SK-N-SH (cell line): ENCODE data around the gene AHDC1. TPM values are rescaled to one million over a fixed set of nuclear protein-coding genes. Genes with fewer than 3 reads are reported as not detected.

Source experiments
- CTCF ChIA-PET: fragments of 300-600, 350-600 bp; formaldehyde crosslinking; extraction: SDS; loops from one replicate; lab custom pipeline; 2021; lab: Yijun Ruan, JAX
- POLR2A ChIA-PET: fragments of 350-600 bp; sonication (Branson Sonifier 250); formaldehyde crosslinking; extraction: SDS; loops from one replicate; lab custom pipeline; 2020; ENCODE audit warnings: antibody characterized with exemption, inconsistent platforms; lab: Yijun Ruan, JAX
- DNase-seq: peaks from one replicate; pipeline ENCODE4 v3.0.0; 2012
- H2AFZ ChIP-seq: fragments of 200-600 bp; sonication (generic); 2 replicates; pipeline ENCODE4 v1.8.1; 2016; ENCODE audit warnings: antibody characterized with exemption, mild to moderate bottlenecking, low read depth
- H3F3A ChIP-seq: fragments of 200-600 bp; sonication (generic); replicated peaks from 2 replicates; pipeline ENCODE3; 2016; ENCODE audit warnings: antibody characterized with exemption, mild to moderate bottlenecking; ENCODE audit not compliant: insufficient read depth
- H3K27ac ChIP-seq, 2 experiments: fragments of 200-500 bp in 1 of 2; fragments of 200-600 bp in 1 of 2; sonication (Bioruptor generic) in 1 of 2; sonication (generic), shearing (Covaris generic) in 1 of 2; 2 replicates each; pipeline versions ENCODE4 v1.5.1 to v1.6.1; 2014 to 2016; ENCODE audit warnings: low read depth in 2 of 2, inconsistent platforms in 1 of 2, low read length in 1 of 2, mild to moderate bottlenecking in 1 of 2, mixed read lengths in 1 of 2
- H3K27me3 ChIP-seq: fragments of 200-600 bp; sonication (generic), shearing (Covaris generic); 2 replicates; pipeline ENCODE4 v1.6.1; 2016; ENCODE audit warnings: mixed run types; ENCODE audit not compliant: insufficient read depth
- H3K36me3 ChIP-seq, 2 experiments: fragments of 200-500 bp in 1 of 2; fragments of 200-600 bp in 1 of 2; sonication (Bioruptor generic) in 1 of 2; sonication (generic) in 1 of 2; replicated peaks in 1 of 2; 2 replicates each; pipeline versions ENCODE3 to v1.5.1; 2014 to 2016; ENCODE audit warnings: low read length in 1 of 2, mild to moderate bottlenecking in 1 of 2; ENCODE audit not compliant: insufficient read depth in 2 of 2, control insufficient read depth in 1 of 2
- H3K4me1 ChIP-seq, 2 experiments: fragments of 200-500 bp in 1 of 2; fragments of 200-600 bp in 1 of 2; sonication (Bioruptor generic) in 1 of 2; sonication (generic), shearing (Covaris generic) in 1 of 2; 2 replicates each; pipeline versions ENCODE4 v1.5.1 to v1.6.1; 2014 to 2016; ENCODE audit warnings: low read depth in 1 of 2, low read length in 1 of 2, mixed run types in 1 of 2; ENCODE audit not compliant: insufficient read depth in 2 of 2, control insufficient read depth in 1 of 2
- H3K4me2 ChIP-seq: fragments of 200-600 bp; sonication (generic), shearing (Covaris generic); 2 replicates; pipeline ENCODE4 v1.6.1; 2017; ENCODE audit warnings: mixed run types
- H3K4me3 ChIP-seq, 2 experiments: fragments of 200-500 bp in 1 of 2; fragments of 200-600 bp in 1 of 2; sonication (Bioruptor generic) in 1 of 2; sonication (generic), shearing (Covaris generic) in 1 of 2; 2 replicates each; pipeline versions ENCODE4 v1.5.1 to v1.8.1; 2014 to 2016; ENCODE audit warnings: low read depth in 2 of 2, inconsistent platforms in 1 of 2, low read length in 1 of 2, mild to moderate bottlenecking in 1 of 2, mixed read lengths in 1 of 2, moderate library complexity in 1 of 2
- H3K79me2 ChIP-seq: fragments of 200-600 bp; sonication (generic); 2 replicates; pipeline ENCODE4 v1.8.1; 2017; ENCODE audit warnings: mild to moderate bottlenecking; ENCODE audit not compliant: insufficient read depth
- H3K9ac ChIP-seq: fragments of 200-600 bp; sonication (generic); 2 replicates; pipeline ENCODE4 v1.6.1; 2017; ENCODE audit warnings: mixed run types
- H3K9me2 ChIP-seq: fragments of 200-600 bp; sonication (generic); 2 replicates; pipeline ENCODE4 v1.6.1; 2017; ENCODE audit warnings: mixed run types
- H3K9me3 ChIP-seq: fragments of 200-600 bp; sonication (generic); 2 replicates; pipeline ENCODE4 v1.6.1; 2017; ENCODE audit warnings: mixed run types, mild to moderate bottlenecking, moderate library complexity
- H4K20me1 ChIP-seq: fragments of 200-600 bp; sonication (generic); 2 replicates; pipeline ENCODE4 v1.6.1; 2017; ENCODE audit warnings: mild to moderate bottlenecking, mixed run types; ENCODE audit not compliant: insufficient read depth
- CTCF ChIP-seq: fragments of 200-600 bp; sonication (generic); IDR thresholded peaks from 2 replicates; pipeline ENCODE4 v1.6.1; 2017; ENCODE audit warnings: antibody characterized with exemption, mild to moderate bottlenecking, moderate library complexity
- ELF1 ChIP-seq: IDR thresholded peaks from 2 replicates; pipeline ENCODE4 v1.4.0; 2012
- EP300 ChIP-seq, 2 experiments: IDR thresholded peaks; 2 replicates each; pipeline versions ENCODE4 v1.4.0 to v1.6.1; 2012; ENCODE audit warnings: borderline replicate concordance in 1 of 2, low read depth in 1 of 2, low read length in 1 of 2
- FOXJ3 ChIP-seq: sonication (generic); formaldehyde crosslinking; IDR thresholded peaks from 2 replicates; pipeline ENCODE4 v1.5.1; 2020; ENCODE audit warnings: mild to moderate bottlenecking, missing genetic modification reagents
- FOXM1 ChIP-seq: IDR thresholded peaks from 2 replicates; pipeline ENCODE4 v1.4.0; 2012; ENCODE audit warnings: low read depth, mild to moderate bottlenecking
- GATA2 ChIP-seq: sonication (generic); formaldehyde crosslinking; IDR thresholded peaks from 2 replicates; pipeline ENCODE4 v1.5.0; 2020; ENCODE audit warnings: mild to moderate bottlenecking, missing genetic modification reagents
- IRF3 ChIP-seq: fragments of 150-350 bp; IDR thresholded peaks from 2 replicates; pipeline ENCODE4 v1.6.1; 2016; ENCODE audit warnings: mild to moderate bottlenecking, low read depth, low read length
- JUND ChIP-seq: IDR thresholded peaks from 2 replicates; pipeline ENCODE4 v1.4.0; 2012
- MXI1 ChIP-seq: IDR thresholded peaks from 2 replicates; pipeline ENCODE4 v1.6.1; 2012; ENCODE audit warnings: mild to moderate bottlenecking, low read depth, low read length, improper control_type of control experiment
- NFIC ChIP-seq: IDR thresholded peaks from 2 replicates; pipeline ENCODE4 v1.4.0; 2012; ENCODE audit warnings: borderline replicate concordance
- POLR2AphosphoS5 ChIP-seq: IDR thresholded peaks from 2 replicates; pipeline ENCODE4 v1.6.1; 2012; ENCODE audit warnings: low read depth, low read length
- RFX5 ChIP-seq: IDR thresholded peaks from 2 replicates; pipeline ENCODE4 v1.6.1; 2012; ENCODE audit warnings: mild to moderate bottlenecking, improper control_type of control experiment, low read length
- TAF1 ChIP-seq: IDR thresholded peaks from 2 replicates; pipeline ENCODE4 v1.6.1; 2012; ENCODE audit warnings: low read depth, mild to moderate bottlenecking, low read length, moderate library complexity, borderline replicate concordance
- TCF12 ChIP-seq: IDR thresholded peaks from 2 replicates; pipeline ENCODE4 v1.4.0; 2012
- TEAD4 ChIP-seq: IDR thresholded peaks from 2 replicates; pipeline ENCODE4 v1.4.0; 2012; ENCODE audit warnings: mild to moderate bottlenecking, borderline replicate concordance; ENCODE audit not compliant: insufficient read depth
- USF1 ChIP-seq: IDR thresholded peaks from 2 replicates; pipeline ENCODE4 v1.4.0; 2012; ENCODE audit warnings: low read depth, borderline replicate concordance
- YY1 ChIP-seq: IDR thresholded peaks from 2 replicates; pipeline ENCODE4 v1.4.0; 2012; ENCODE audit warnings: low read depth, mild to moderate bottlenecking
- WGBS: methylation state at CpG from one replicate; pipeline ENCODE4 v1.1.6; 2017; ENCODE audit warnings: low lambda C conversion rate; 5-methylcytosine and 5-hydroxymethylcytosine counted together
- polyA plus RNA-seq, 3 experiments: library from polyadenylated mRNA; depleted of rRNA; stranded (reverse); fragments of >200 nt; gene quantifications; 2 replicates each; pipeline ENCODE4 v1.2.3, GENCODE V29; 2012
- TF ChIP-seq, protein P1 (sequence below): fragments of 150-350 bp; IDR thresholded peaks from 2 replicates; pipeline ENCODE4 v1.6.1; 2017; ENCODE audit warnings: antibody characterized with exemption, low read length, low read depth, borderline replicate concordance
- TF ChIP-seq, protein P2 (sequence below): IDR thresholded peaks from 2 replicates; pipeline ENCODE4; 2012

Gene AHDC1
- polyA plus RNA-seq, 1 of the 3 experiments (the other 2 are of a cell fraction), result 8.5 TPM

DNA sequence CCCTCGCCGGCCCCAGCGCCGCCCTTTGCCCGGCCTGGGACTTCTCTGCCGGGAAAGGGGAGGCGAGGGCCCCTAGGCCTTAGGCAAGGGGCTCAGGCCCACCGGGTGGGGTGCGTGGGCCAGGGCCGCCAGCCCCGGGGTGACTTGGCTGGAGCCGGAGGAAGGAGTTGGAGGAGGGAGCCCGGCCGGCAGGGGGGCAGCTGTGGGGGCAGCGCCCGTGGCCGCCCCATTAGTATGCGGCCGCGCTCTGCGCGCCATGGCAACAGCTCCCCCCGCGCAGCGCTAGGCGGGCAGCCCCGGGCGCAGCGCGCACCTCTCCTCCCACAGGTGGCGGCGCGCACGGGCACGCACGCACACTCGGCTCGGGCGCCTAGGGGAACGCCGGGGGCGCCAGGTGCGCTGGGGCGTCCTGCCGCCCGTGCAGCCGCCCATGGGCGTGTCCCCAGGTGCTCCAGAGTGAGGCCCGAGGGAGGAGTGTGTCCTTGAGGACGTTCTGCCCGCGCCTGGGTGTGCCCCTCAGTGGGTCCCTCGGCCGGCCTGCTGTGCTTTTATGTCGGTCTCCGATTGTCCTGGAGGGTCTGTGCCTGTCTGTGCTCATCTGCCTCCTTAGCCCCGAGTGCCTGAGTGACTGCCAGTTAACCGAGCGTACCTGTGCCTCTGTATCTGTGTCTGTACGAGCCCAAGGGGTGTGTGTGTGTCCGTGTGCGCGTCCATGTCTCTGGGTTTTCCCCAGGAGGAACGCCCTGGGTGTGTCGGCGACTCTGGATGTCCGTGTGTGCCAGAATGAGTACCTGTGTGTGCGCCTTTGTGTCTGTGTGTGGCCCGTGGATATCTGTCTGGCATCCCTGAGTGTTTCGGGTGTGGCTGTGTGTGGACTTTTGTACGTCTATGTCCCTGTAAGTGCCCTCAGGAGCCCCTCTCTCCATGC is 75.8 kb downstream of the AHDC1 start:
- TF ChIP-seq RFX5, result no peak
- TF ChIP-seq NFIC, result no peak
- no peak for TF ChIP-seq POLR2AphosphoS5
- TF ChIP-seq EP300 (IDR thresholded peaks at IDR 0.05; ENCODE audit: borderline replicate concordance in 1 of 2, low read depth in 1 of 2, low read length in 1 of 2), result no peak
- TF ChIP-seq, protein P1, sequence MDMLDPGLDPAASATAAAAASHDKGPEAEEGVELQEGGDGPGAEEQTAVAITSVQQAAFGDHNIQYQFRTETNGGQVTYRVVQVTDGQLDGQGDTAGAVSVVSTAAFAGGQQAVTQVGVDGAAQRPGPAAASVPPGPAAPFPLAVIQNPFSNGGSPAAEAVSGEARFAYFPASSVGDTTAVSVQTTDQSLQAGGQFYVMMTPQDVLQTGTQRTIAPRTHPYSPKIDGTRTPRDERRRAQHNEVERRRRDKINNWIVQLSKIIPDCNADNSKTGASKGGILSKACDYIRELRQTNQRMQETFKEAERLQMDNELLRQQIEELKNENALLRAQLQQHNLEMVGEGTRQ, result no peak
- no peak for TF ChIP-seq GATA2 (CRISPR knock-in tag)
- no peak for TF ChIP-seq ELF1
- TF ChIP-seq MXI1, result no peak
- no peak for TF ChIP-seq IRF3
- ChIA-PET POLR2A (interaction anchor here (0.8 to 1.0 kb wide), 2 partner anchors 8 to 9 kb away, joined by 3 to 4 read pairs; no protein-coding TSS in a partner anchor), CTCF (interaction anchor here (1.0 to 3.6 kb wide), 5 partner anchors 23 to 135 kb away, joined by 3 to 19 read pairs (median 4); no protein-coding TSS in a partner anchor)
- Histone ChIP-seq H3K36me3 (peaks cover 3 to 4% of the 10 kb centered on the region in 2 experiments), H3K4me2 (no peak overlapping the region), H3K79me2 (no peaks in the 10 kb centered on the region), H3K9me2 (no peaks in the 10 kb centered on the region), H3K4me1 (peaks cover 3 to 48% of the 10 kb centered on the region in 2 experiments; a peak in 1 of 4 replicates), H3K27me3 (no peaks in the 10 kb centered on the region), H2AFZ (no peak overlapping the region), H3K9me3 (no peaks in the 10 kb centered on the region), H4K20me1 (no peaks in the 10 kb centered on the region), H3K4me3 (no peak overlapping the region; a peak in 1 of 4 replicates), H3F3A (no peaks in the 10 kb centered on the region), H3K27ac (no peak overlapping the region; a peak in 1 of 4 replicates), H3K9ac (no peak overlapping the region)
- WGBS, result 77% methylated on average over 18 of the region's 71 CpGs
- DNase-seq, result peak; percentile 79

DNA sequence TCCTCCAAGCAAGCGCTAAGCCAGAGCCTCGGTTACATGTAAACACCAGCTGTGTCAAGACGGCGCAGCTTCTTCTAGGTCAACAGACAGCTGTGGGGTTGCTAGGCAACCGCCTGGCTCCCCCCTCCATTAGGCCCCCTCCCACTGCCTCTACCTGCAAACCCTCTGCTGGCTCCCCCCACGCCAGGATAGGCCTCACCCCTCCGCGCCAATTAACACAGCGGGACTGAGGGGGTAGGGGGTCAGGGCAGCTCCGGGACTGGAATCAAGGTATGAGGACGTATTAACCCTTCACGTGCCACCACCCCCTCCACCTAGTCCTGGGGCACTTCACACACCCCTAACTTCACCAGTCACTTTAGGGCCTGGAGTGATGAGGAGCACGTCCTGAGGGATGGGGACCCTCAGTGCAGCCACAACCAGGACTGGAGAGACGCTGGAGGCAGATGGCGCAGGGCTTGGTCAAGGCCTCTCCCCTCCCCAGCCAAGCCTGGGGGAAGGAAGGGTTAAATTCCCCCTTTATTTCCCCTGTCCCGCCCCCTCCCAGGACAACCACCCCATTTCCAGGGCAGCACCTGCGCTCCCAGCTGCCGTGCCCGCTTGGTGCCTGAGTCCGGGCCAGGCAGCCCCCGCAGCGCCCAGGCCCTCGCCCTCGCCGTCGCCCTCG is 76.6 kb downstream of the AHDC1 start:
- Histone ChIP-seq H3F3A (no peaks in the 10 kb centered on the region), H3K4me3 (no peak overlapping the region), H3K27me3 (no peaks in the 10 kb centered on the region), H3K4me2 (no peak overlapping the region), H3K9me2 (no peaks in the 10 kb centered on the region), H3K27ac (no peak overlapping the region; a peak in 1 of 4 replicates), H3K9ac (no peak overlapping the region), H3K4me1 (peaks cover 3 to 56% of the 10 kb centered on the region in 2 experiments; a peak in 1 of 4 replicates), H4K20me1 (no peaks in the 10 kb centered on the region), H3K9me3 (no peaks in the 10 kb centered on the region), H3K36me3 (peaks cover 0 to 4% of the 10 kb centered on the region in 2 experiments), H2AFZ (no peak overlapping the region), H3K79me2 (no peaks in the 10 kb centered on the region)
- peak; percentile 80 for DNase-seq
- WGBS, result 87% methylated on average over 23 of the region's 27 CpGs
- ChIA-PET CTCF (interaction anchor here (1.0 to 3.6 kb wide), 5 partner anchors 23 to 134 kb away, joined by 3 to 19 read pairs (median 4); no protein-coding TSS in a partner anchor), POLR2A (interaction anchor here (0.8 to 1.0 kb wide), 2 partner anchors 8 to 9 kb away, joined by 3 to 4 read pairs; no protein-coding TSS in a partner anchor)
- TF ChIP-seq FOXM1, result no peak
- TF ChIP-seq POLR2AphosphoS5, result no peak
- TF ChIP-seq CTCF, result no peak
- TF ChIP-seq, protein P2, sequence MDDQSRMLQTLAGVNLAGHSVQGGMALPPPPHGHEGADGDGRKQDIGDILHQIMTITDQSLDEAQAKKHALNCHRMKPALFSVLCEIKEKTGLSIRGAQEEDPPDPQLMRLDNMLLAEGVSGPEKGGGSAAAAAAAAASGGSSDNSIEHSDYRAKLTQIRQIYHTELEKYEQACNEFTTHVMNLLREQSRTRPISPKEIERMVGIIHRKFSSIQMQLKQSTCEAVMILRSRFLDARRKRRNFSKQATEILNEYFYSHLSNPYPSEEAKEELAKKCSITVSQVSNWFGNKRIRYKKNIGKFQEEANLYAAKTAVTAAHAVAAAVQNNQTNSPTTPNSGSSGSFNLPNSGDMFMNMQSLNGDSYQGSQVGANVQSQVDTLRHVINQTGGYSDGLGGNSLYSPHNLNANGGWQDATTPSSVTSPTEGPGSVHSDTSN, result no peak
- no peak for TF ChIP-seq TEAD4
- 0 out of 2 replicates have a peak, but pooled peaks have one; percentile 9 for TF ChIP-seq FOXJ3 (CRISPR knock-in tag)
- TF ChIP-seq TAF1, result no peak
- no peak for TF ChIP-seq TCF12
- no peak for TF ChIP-seq RFX5
- no peak for TF ChIP-seq USF1
- TF ChIP-seq JUND, result no peak
- no peak for TF ChIP-seq YY1
- 0 out of 2 replicates have a peak, but pooled peaks have one; percentile 41 for TF ChIP-seq MXI1
